Caco-2 (cell line): ENCODE measurements around the gene TRPT1. TPM values are rescaled to one million over a fixed set of nuclear protein-coding genes. Genes with fewer than 3 reads are reported as not detected.

Experiments used
- BruUV-seq: library from RNA; stranded (reverse); fragments of 400-500 nt; replicated peaks from 2 replicates; lab custom pipeline; 2021; lab: Mats Ljungman, UMichigan
- CTCF ChIA-PET: fragments of 300-600 bp; sonication (Branson Sonifier 250); formaldehyde crosslinking; loops from one replicate; lab custom pipeline; 2022; ENCODE audit warnings: antibody characterized with exemption; lab: Charles Lee
- POLR2A ChIA-PET: fragments of 300-600 bp; sonication (Branson Sonifier 250); formaldehyde crosslinking; loops from one replicate; lab custom pipeline; 2022; ENCODE audit warnings: antibody characterized with exemption; lab: Charles Lee
- DNase-seq, 2 experiments: peaks; one replicate each; pipeline versions ENCODE4 v3.0.0 to v3.0.0-alpha.2; 2020 to 2022
- H3K27me3 ChIP-seq: replicated peaks from 2 replicates; pipeline ENCODE4 v1.6.0; 2011; ENCODE audit warnings: low read length; ENCODE audit not compliant: control insufficient read depth, insufficient read depth
- H3K36me3 ChIP-seq: 2 replicates; pipeline ENCODE4 v1.5.1; 2011; ENCODE audit warnings: low read length; ENCODE audit not compliant: control insufficient read depth, insufficient read depth
- H3K4me1 ChIP-seq: fragments of 250-450 bp; sonication (Bioruptor Pico); 2 replicates; pipeline ENCODE4 v1.5.1; 2020; ENCODE audit warnings: mild to moderate bottlenecking
- H3K4me3 ChIP-seq: 2 replicates; pipeline ENCODE4 v1.5.1; 2011; ENCODE audit warnings: low read depth, mild to moderate bottlenecking, control low read depth, low read length
- H3K9me3 ChIP-seq: fragments of 250-450 bp; sonication (Bioruptor Pico); 2 replicates; pipeline ENCODE4 v1.5.1; 2020; ENCODE audit warnings: mild to moderate bottlenecking, moderate library complexity
- H3K27ac Mint-ChIP-seq: one replicate; pipeline ENCODE4 v1.8.0; 2022; ENCODE audit warnings: mixed read lengths; ENCODE audit not compliant: unreplicated experiment
- H3K27me3 Mint-ChIP-seq: one replicate; pipeline ENCODE4 v1.8.0; 2022; ENCODE audit warnings: mixed read lengths; ENCODE audit not compliant: insufficient read depth, unreplicated experiment
- H3K36me3 Mint-ChIP-seq: one replicate; pipeline ENCODE4 v1.8.0; 2022; ENCODE audit warnings: mild to moderate bottlenecking, mixed read lengths; ENCODE audit not compliant: insufficient read depth, unreplicated experiment
- H3K4me1 Mint-ChIP-seq: one replicate; pipeline ENCODE4 v1.8.0; 2022; ENCODE audit warnings: low read depth, mixed read lengths; ENCODE audit not compliant: unreplicated experiment
- H3K4me3 Mint-ChIP-seq: one replicate; pipeline ENCODE4 v1.8.0; 2022; ENCODE audit warnings: mild to moderate bottlenecking, moderate library complexity, mixed read lengths; ENCODE audit not compliant: unreplicated experiment
- H3K9me3 Mint-ChIP-seq: one replicate; pipeline ENCODE4 v1.8.0; 2022; ENCODE audit warnings: mixed read lengths; ENCODE audit not compliant: unreplicated experiment
- intact Hi-C: fragments of 100-400 bp; cut with micrococcal nuclease; formaldehyde crosslinking; loops from one replicate; pipeline ENCODE4 v1.10.0; 2022; ENCODE audit not compliant: unreplicated experiment
- total RNA-seq: library from RNA; stranded (reverse); gene quantifications from 2 replicates; pipeline ENCODE4 v1.2.3, GENCODE V29; 2022
- TF ChIP-seq, protein P1 (sequence below), 2 experiments: fragments of 200-600 bp in 1 of 2; IDR thresholded peaks; 1 replicate in 1 of 2; 2 replicates in 1 of 2; pipeline versions ENCODE4 v1.5.1 to v1.8.0; 2011 to 2022; ENCODE audit warnings: antibody characterized with exemption in 1 of 2, control low read depth in 1 of 2, inconsistent platforms in 1 of 2, low read depth in 1 of 2, low read length in 1 of 2, mild to moderate bottlenecking in 1 of 2, moderate library complexity in 1 of 2; ENCODE audit not compliant: insufficient read depth in 1 of 2, severe bottlenecking in 1 of 2, unreplicated experiment in 1 of 2

TRPT1 gene
- total RNA-seq, 1 experiment from 2014 or later, result 32.1 TPM

DNA sequence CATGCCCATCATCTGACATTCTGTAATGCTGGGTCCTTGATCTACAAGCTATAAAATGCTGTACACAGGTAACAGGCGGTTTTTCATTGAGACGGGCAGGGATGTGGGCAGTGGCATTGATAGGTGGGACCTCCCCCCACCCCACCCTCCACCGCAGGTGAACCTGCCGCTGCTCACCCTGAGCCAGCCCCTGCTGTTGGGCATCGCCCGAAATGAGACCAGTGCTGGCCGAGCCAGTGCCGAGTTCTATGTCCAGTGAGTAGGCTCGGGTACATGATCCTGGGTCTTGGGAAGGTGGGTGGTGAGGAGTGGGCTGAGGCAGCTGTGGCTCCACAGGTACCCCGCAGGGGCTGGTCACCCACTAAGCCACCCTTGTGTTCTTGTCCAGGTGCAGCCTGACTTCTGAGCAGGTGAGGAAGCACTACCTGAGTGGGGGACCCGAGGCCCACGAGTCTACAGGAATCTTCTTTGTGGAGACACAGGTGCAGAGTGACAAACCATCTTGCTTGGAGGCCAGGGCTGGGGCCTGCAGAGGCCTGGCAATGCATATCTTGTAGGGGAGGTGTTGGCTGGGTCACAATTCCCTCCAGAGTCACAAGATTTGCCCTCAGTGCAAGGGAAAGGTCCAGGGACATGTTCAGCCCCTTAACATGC lies 3.2 kb upstream of the TRPT1 start:
- TF ChIP-seq, protein P1, sequence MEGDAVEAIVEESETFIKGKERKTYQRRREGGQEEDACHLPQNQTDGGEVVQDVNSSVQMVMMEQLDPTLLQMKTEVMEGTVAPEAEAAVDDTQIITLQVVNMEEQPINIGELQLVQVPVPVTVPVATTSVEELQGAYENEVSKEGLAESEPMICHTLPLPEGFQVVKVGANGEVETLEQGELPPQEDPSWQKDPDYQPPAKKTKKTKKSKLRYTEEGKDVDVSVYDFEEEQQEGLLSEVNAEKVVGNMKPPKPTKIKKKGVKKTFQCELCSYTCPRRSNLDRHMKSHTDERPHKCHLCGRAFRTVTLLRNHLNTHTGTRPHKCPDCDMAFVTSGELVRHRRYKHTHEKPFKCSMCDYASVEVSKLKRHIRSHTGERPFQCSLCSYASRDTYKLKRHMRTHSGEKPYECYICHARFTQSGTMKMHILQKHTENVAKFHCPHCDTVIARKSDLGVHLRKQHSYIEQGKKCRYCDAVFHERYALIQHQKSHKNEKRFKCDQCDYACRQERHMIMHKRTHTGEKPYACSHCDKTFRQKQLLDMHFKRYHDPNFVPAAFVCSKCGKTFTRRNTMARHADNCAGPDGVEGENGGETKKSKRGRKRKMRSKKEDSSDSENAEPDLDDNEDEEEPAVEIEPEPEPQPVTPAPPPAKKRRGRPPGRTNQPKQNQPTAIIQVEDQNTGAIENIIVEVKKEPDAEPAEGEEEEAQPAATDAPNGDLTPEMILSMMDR (IDR thresholded peaks at IDR 0.05; ENCODE audit: insufficient read depth in 1 of 2, low read depth in 1 of 2, low read length in 1 of 2, severe bottlenecking in 1 of 2, unreplicated experiment in 1 of 2), result no peak
- peak overlapping the region; percentile 81 for H3K4me3 ChIP-seq
- Mint-ChIP-seq H3K4me3 (peak overlapping the region; percentile 83), H3K36me3 (peaks cover 24% of the 10 kb centered on the region), H3K4me1 (no peaks in the 10 kb centered on the region), H3K27me3 (no peaks in the 10 kb centered on the region), H3K9me3 (no peaks in the 10 kb centered on the region), H3K27ac (no peak overlapping the region)
- ChIA-PET CTCF (interaction anchor here (0.5 kb wide), 1 partner anchor 16 kb away, joined by 7 read pairs; no protein-coding TSS in a partner anchor), POLR2A (interaction anchor here (1.0 kb wide), 1 partner anchor 16 kb away, joined by 4 read pairs; no protein-coding TSS in a partner anchor)
- no peak for DNase-seq
- peaks cover 2% of the 10 kb centered on the region; the same call in 1 of the 2 replicates for H3K36me3 ChIP-seq
- BruUV-seq, result no TSS peak
- intact Hi-C loops, result no loop called here
- H3K27me3 ChIP-seq, result no peaks in the 10 kb centered on the region
- peaks cover 36% of the 10 kb centered on the region for H3K4me1 ChIP-seq
- H3K9me3 ChIP-seq, result no peaks in the 10 kb centered on the region

DNA sequence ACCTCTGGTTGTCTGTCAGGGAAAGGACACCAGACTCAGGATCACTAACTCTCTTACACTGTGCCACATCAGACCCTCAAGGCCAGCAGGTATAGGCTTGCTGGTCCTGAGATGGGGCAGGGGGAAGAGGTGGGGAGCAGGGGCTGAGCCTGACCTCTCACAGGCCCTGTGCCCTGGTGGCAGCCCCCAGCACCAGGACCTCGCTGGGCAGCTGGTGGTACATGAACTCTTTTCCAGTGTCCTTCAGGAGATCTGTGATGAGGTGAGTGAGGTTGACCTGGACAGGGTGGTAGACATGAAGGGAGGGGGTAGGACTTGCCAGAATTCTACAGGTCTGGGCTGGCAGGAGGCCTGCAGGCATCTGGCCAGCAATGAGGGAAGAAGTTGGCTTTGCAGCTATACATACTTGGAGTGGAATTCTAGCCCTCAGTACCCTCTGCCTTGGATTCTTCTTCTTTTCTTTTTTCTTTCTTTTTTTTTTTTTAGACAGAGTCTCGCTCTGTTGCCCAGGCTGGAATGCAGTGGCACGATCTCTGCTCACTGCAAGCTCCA lies 1.5 kb upstream of the TRPT1 start:
- TF ChIP-seq, protein P1 (IDR thresholded peaks at IDR 0.05; ENCODE audit: insufficient read depth in 1 of 2, low read depth in 1 of 2, low read length in 1 of 2, severe bottlenecking in 1 of 2, unreplicated experiment in 1 of 2), result no peak
- H3K36me3 Mint-ChIP-seq, result peaks cover 23% of the 10 kb centered on the region
- peaks cover 2% of the 10 kb centered on the region; the same call in 1 of the 2 replicates for H3K36me3 ChIP-seq
- no TSS peak for BruUV-seq
- H3K4me1 Mint-ChIP-seq, result no peaks in the 10 kb centered on the region
- no peaks in the 10 kb centered on the region for H3K27me3 Mint-ChIP-seq
- no peaks in the 10 kb centered on the region for H3K27me3 ChIP-seq
- H3K9me3 ChIP-seq, result no peaks in the 10 kb centered on the region
- ChIA-PET POLR2A (interaction anchor here (0.5 to 0.6 kb wide), 2 partner anchors 20 to 183 kb away, joined by 6 read pairs; no protein-coding TSS in a partner anchor), CTCF (interaction anchor here (1.3 kb wide), 1 partner anchor 77 kb away, joined by 7 read pairs; the partner anchor contains the start of gene ESRRA)
- no peak overlapping the region for H3K4me3 ChIP-seq
- no peaks in the 10 kb centered on the region for H3K9me3 Mint-ChIP-seq
- intact Hi-C loops, result no loop called here
- DNase-seq, result no peak
- H3K4me3 Mint-ChIP-seq, result peak overlapping the region; percentile 81
- peaks cover 29% of the 10 kb centered on the region for H3K4me1 ChIP-seq
- H3K27ac Mint-ChIP-seq, result no peak overlapping the region

DNA sequence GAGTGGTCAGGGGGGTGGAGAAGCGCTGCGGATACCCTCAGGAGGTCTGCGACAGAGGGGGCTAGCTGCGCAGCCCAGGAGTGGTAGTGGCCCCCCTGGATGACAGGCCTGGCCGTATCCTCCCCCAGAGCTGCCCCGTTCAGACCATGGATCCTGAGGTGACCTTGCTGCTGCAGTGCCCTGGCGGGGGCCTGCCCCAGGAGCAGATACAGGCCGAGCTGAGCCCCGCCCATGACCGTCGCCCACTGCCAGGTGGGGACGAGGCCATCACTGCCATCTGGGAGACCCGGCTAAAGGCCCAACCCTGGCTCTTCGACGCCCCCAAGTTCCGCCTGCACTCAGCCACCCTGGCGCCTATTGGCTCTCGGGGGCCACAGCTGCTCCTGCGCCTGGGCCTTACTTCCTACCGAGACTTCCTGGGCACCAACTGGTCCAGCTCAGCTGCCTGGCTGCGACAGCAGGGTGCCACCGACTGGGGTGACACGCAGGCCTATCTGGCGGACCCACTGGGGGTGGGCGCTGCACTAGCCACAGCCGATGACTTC lies 593 bp upstream of the TRPT1 start:
- peak overlapping the region; percentile 81 for H3K4me3 Mint-ChIP-seq
- no peaks in the 10 kb centered on the region for H3K9me3 Mint-ChIP-seq
- DNase-seq, result peak; percentile 42 to 48
- Histone ChIP-seq H3K9me3 (no peaks in the 10 kb centered on the region), H3K36me3 (no peaks in the 10 kb centered on the region), H3K4me1 (peaks cover 29% of the 10 kb centered on the region), H3K27me3 (no peaks in the 10 kb centered on the region), H3K4me3 (peak overlapping the region; percentile 99)
- H3K27ac Mint-ChIP-seq, result peak overlapping the region; percentile 39
- ChIA-PET CTCF (interaction anchor here (0.6 to 1.5 kb wide), 5 partner anchors 22 to 365 kb away, joined by 3 to 7 read pairs (median 5); partner anchors contain the start of gene ESRRA), POLR2A (interaction anchor here (1.0 to 1.3 kb wide), 3 partner anchors 15 to 78 kb away, joined by 4 to 11 read pairs (median 7); partner anchors contain the start of genes FKBP2 and STIP1)
- TF ChIP-seq, protein P1 (IDR thresholded peaks at IDR 0.05; ENCODE audit: insufficient read depth in 1 of 2, low read depth in 1 of 2, low read length in 1 of 2, severe bottlenecking in 1 of 2, unreplicated experiment in 1 of 2), result no peak
- TSS peak; percentile 50 for BruUV-seq
- intact Hi-C loops, result no loop called here
- H3K36me3 Mint-ChIP-seq, result peaks cover 23% of the 10 kb centered on the region
- no peaks in the 10 kb centered on the region for H3K27me3 Mint-ChIP-seq
- no peaks in the 10 kb centered on the region for H3K4me1 Mint-ChIP-seq
